Measurements from ENCODE around the gene EMCN.

DNA sequence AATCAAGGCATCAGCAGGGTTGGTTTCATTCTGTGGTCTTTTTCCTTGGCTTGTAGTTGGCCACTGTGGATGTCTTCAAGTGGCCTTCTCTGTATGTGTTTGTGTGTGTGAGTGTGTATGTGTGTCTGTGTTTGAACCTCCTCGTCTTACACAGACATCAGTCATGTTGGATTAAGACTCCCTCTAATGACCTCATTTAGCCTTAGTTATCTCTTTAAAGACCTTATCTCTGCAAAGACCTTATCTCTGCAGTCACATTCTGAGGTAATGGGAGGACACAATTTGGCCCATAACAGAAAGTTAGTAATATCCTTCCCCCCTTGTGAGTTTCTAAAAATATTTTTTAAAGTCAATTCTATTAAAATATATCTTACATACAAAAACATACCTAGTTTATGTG lies 126.7 kb downstream of the EMCN start:
- TF ChIP-seq CTCF (IDR thresholded peaks at IDR 0.05) (no peak), POLR2A (IDR thresholded peaks at IDR 0.05) (no peak)
